CD4-positive, alpha-beta T cell treated with Interleukin-6 for 4 hours (primary cell): Measurements from ENCODE around the gene SLC7A5.
"Not testable (repeated sequence)": the region's sequence is repeated elsewhere in the genome, so short reads cannot be mapped to it uniquely, and the experiment has no call there.

ENCODE experiments used
- DNase-seq: peaks from one replicate; pipeline ENCODE4 v3.0.0-alpha.2; 2020; ENCODE audit warnings: mixed read lengths

SLC7A5 gene

GRCh38 chr16:87831421-87832136 lies 37.7 kb downstream of the SLC7A5 start:
- DNase-seq: peak; percentile 2

- peak; percentile 1 for DNase-seq
These were observed 38.5 kb downstream of the SLC7A5 start for GRCh38 chr16:87830673-87831420.

- DNase-seq: peak; percentile 1
These were observed 39.2 kb downstream of the SLC7A5 start for GRCh38 chr16:87829988-87830672.

GRCh38 chr16:87829622-87829980 lies 39.7 kb downstream of the SLC7A5 start:
- no peak for DNase-seq

GRCh38 chr16:87828907-87829621 lies 40.2 kb downstream of the SLC7A5 start:
- no peak for DNase-seq

- no peak for DNase-seq
These were observed 41.0 kb downstream of the SLC7A5 start for GRCh38 chr16:87828071-87828906.

- DNase-seq: not testable (repeated sequence)
These were observed 41.8 kb downstream of the SLC7A5 start for GRCh38 chr16:87827588-87827915.

GRCh38 chr16:87826798-87827587 lies 42.3 kb downstream of the SLC7A5 start:
- no peak for DNase-seq

- DNase-seq: not testable (repeated sequence)
These were observed 42.9 kb downstream of the SLC7A5 start for GRCh38 chr16:87826407-87826797.

- not testable (repeated sequence) for DNase-seq
These were observed 43.5 kb downstream of the SLC7A5 start for GRCh38 chr16:87825842-87826120.

GRCh38 chr16:87824991-87825841 lies 44.1 kb downstream of the SLC7A5 start:
- no peak for DNase-seq

- DNase-seq: no peak
These were observed 45.0 kb downstream of the SLC7A5 start for GRCh38 chr16:87824016-87824990.

GRCh38 chr16:87823181-87823929 lies 46.0 kb downstream of the SLC7A5 start:
- no peak for DNase-seq

GRCh38 chr16:87822108-87822970 lies 47.0 kb downstream of the SLC7A5 start:
- no peak for DNase-seq

- DNase-seq: peak; percentile 27
These were observed 47.8 kb downstream of the SLC7A5 start for GRCh38 chr16:87821376-87822107.

GRCh38 chr16:87819983-87820382 lies 49.3 kb downstream of the SLC7A5 start:
- no peak for DNase-seq

- DNase-seq: no peak
These were observed 50.0 kb downstream of the SLC7A5 start for GRCh38 chr16:87819282-87819681.
